AG04450 (cell line): ENCODE data around the gene LIMS2. TPM values are rescaled to one million over a fixed set of nuclear protein-coding genes. Genes with fewer than 3 reads are reported as not detected.

ENCODE experiments used
- CTCF ChIA-PET: fragments of 300-600, 350-600 bp; formaldehyde crosslinking; extraction: SDS; loops from one replicate; lab custom pipeline; 2022; ENCODE audit warnings: antibody characterized with exemption, inconsistent platforms; lab: Charles Lee
- POLR2A ChIA-PET: fragments of 350-600 bp; formaldehyde crosslinking; extraction: SDS; loops from one replicate; lab custom pipeline; 2021; ENCODE audit warnings: antibody characterized with exemption, inconsistent platforms; lab: Yijun Ruan, JAX
- DNase-seq: peaks from one replicate; pipeline ENCODE4 v3.0.0-alpha.2; 2011; ENCODE audit warnings: low read depth, low spot score
- H3K27ac ChIP-seq: one replicate; pipeline ENCODE4 v1.5.1; 2012; ENCODE audit warnings: low read depth, low read length, control low read depth
- H3K27me3 ChIP-seq: one replicate; pipeline ENCODE4 v1.6.0; 2012; ENCODE audit warnings: low read length; ENCODE audit not compliant: control insufficient read depth, insufficient read depth
- H3K4me3 ChIP-seq: 2 replicates; pipeline ENCODE4 v1.5.1; 2011; ENCODE audit warnings: mild to moderate bottlenecking, low read depth, low read length, control low read depth
- H3K9me3 ChIP-seq: 2 replicates; pipeline ENCODE4 v1.5.1; 2012; ENCODE audit warnings: low read length; ENCODE audit not compliant: control insufficient read depth, insufficient read depth
- CTCF ChIP-seq: IDR thresholded peaks from 2 replicates; pipeline ENCODE4 v1.5.1; 2011; ENCODE audit warnings: low read depth, low read length, control low read depth, inconsistent platforms
- polyA plus RNA-seq: library from polyadenylated mRNA; depleted of rRNA; stranded (reverse); fragments of >200 nt; gene quantifications from 2 replicates; pipeline ENCODE4 v1.2.3, GENCODE V29; 2011

LIMS2 gene
- polyA plus RNA-seq, 1 experiment = 6.3 TPM

- Histone ChIP-seq H3K9me3 (no peaks in the 10 kb centered on the region; the same call in 1 of the 2 replicates), H3K27ac (no peak overlapping the region), H3K27me3 (no peaks in the 10 kb centered on the region), H3K4me3 (no peak overlapping the region)
- DNase-seq = no peak
- ChIA-PET POLR2A (no interaction called here), CTCF (interaction anchor here (1.1 kb wide), 1 partner anchor 11 kb away, joined by 4 read pairs; no protein-coding TSS in a partner anchor)
- TF ChIP-seq CTCF = no peak
These were observed 36.8 kb downstream of the LIMS2 start for GRCh38 chr2:127638361-127639110.

- peak; percentile 44 for DNase-seq
- ChIA-PET CTCF (interaction anchor here (0.6 to 0.9 kb wide), 2 partner anchors 12 to 46 kb away, joined by 3 read pairs; no protein-coding TSS in a partner anchor), POLR2A (interaction anchor here (0.6 to 0.7 kb wide), 4 partner anchors 14 to 76 kb away, joined by 3 to 4 read pairs (median 3); no protein-coding TSS in a partner anchor)
- Histone ChIP-seq H3K27ac (peak overlapping the region; percentile 77), H3K9me3 (no peaks in the 10 kb centered on the region; the same call in 1 of the 2 replicates), H3K4me3 (no peak overlapping the region), H3K27me3 (no peaks in the 10 kb centered on the region)
- no peak for TF ChIP-seq CTCF
These were observed 37.5 kb downstream of the LIMS2 start for GRCh38 chr2:127637725-127638252.

- Histone ChIP-seq H3K9me3 (no peaks in the 10 kb centered on the region; the same call in 1 of the 2 replicates), H3K27me3 (no peaks in the 10 kb centered on the region), H3K27ac (peak overlapping the region; percentile 77), H3K4me3 (no peak overlapping the region)
- TF ChIP-seq CTCF = no peak
- ChIA-PET POLR2A (interaction anchor here (0.6 to 0.7 kb wide), 3 partner anchors 14 to 59 kb away, joined by 3 to 4 read pairs (median 3); no protein-coding TSS in a partner anchor), CTCF (interaction anchor here (0.6 to 0.9 kb wide), 2 partner anchors 13 to 46 kb away, joined by 3 read pairs; no protein-coding TSS in a partner anchor)
- no peak for DNase-seq
These were observed 38.1 kb downstream of the LIMS2 start for GRCh38 chr2:127637236-127637630.

GRCh38 chr2:127636248-127637235, 38.8 kb downstream of the LIMS2 start:
- TF ChIP-seq CTCF = no peak
- ChIA-PET POLR2A (no interaction called here), CTCF (interaction anchor here (0.8 kb wide), 1 partner anchor 45 kb away, joined by 3 read pairs; no protein-coding TSS in a partner anchor)
- no peaks in the 10 kb centered on the region for H3K27me3 ChIP-seq
- no peak for DNase-seq
- H3K4me3 ChIP-seq = no peak overlapping the region
- H3K27ac ChIP-seq = no peak overlapping the region
- no peaks in the 10 kb centered on the region; the same call in 1 of the 2 replicates for H3K9me3 ChIP-seq
